Measurements from ENCODE around the gene IL10RB.

GRCh38 chr21:33259995-33260394, 6.2 kb upstream of the IL10RB start:
- TF ChIP-seq CTCF (IDR thresholded peaks at IDR 0.05; ENCODE audit: insufficient read depth, low read length) (no peak), SPI1 (IDR thresholded peaks at IDR 0.05; ENCODE audit: borderline replicate concordance, low read depth) (no peak)

All from HL-60 (cell line).